Measurements from ENCODE around the gene NDUFA9.
A peak's percentile ranks its signal among the peaks of the same experiment; 100 is the strongest.

The NDUFA9 gene
- 10.9 to 14.7 reads per million in 2 donors for total RNA-seq

DNA sequence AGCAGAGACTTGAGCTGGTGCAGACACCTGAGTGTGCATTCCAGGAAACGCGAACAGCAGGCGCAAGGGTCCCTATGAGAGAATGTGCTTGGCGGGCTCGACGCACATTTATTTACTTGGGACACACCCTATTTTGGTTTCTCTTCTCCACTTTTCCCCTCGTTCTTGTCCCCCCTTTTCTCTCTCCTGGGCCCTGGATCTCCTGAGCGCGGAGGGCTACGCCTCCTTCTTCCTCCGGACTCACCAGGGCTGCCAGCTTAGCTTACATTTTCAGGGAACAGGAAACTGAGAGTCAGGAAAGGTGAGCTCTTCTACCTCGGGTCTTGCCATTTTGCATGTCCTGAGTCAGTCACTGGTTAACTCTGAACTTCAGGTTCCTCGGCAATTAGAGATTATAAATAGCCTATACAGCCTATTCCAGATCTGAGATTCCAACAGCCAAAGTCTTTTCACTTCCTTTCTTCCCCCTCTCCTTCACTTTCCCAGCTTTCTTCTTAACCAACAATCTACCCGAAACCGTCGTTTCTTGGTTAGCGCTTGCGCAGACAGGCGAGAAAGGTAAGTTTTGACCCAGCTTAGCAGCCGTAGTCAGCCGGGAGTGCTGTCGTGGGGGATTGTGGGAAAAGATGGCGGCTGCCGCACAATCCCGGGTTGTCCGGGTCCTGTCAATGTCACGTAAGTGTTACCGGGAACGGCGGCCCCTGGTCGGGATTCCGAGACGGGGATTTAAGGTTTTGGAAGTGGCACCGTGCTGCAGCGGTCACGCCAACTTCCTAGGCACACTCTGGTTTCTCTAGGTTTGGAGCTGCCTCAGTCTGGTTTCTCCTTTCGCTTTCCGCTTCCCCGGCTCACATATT lies at the start of gene NDUFA9, which contains the start of gene AKAP3:
Gene NDUFA9, plus strand, starts transcription at position 614 of the 857 bp plus-strand sequence. Its CDS starts 13 bp downstream, at position 627.
Gene AKAP3, minus strand, starts transcription at position 551 of the 857 bp plus-strand sequence. CDS start 10,855 bp downstream, outside the sequence.
- peak; percentile 61 for DNase-seq

DNA sequence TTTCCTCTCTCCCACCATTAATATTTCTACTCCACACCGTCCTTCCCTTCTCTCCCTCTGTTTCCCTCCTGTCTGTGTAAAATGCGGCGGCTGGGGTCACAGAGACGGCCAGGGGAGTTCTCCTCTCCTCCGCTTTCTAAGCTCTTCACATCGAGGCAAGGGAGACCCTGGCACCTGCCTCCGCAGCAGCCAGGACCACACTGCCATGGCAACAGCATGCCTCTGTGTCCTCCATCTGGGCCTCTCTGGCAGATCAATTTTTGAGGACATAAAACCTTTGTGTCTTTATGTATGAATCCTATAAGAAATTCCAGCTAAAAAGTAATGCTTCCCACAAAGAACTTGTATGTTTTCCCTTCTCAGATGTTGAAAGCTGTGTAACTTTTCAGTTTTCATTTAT lies 45.5 kb upstream of the NDUFA9 start:
- DNase-seq: no peak

DNA sequence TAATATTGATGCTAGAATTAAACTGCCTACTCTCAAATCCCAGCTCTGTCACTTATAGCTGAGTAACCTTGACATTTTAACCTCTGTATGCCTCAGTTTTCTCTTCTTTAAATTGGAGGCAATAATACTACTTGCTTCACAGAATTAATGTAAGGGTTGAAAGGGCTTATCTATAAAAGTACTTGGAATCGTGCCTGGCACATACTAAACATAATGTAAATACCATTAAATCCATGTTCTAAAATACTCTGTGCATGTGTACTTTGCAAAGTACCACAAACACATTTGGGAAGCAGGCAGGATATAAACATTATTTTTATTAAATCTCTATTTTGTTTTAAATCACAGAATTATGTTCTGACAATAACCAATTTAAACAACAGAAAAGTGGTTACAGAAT lies 45.0 kb upstream of the NDUFA9 start:
- no peak for DNase-seq

DNA sequence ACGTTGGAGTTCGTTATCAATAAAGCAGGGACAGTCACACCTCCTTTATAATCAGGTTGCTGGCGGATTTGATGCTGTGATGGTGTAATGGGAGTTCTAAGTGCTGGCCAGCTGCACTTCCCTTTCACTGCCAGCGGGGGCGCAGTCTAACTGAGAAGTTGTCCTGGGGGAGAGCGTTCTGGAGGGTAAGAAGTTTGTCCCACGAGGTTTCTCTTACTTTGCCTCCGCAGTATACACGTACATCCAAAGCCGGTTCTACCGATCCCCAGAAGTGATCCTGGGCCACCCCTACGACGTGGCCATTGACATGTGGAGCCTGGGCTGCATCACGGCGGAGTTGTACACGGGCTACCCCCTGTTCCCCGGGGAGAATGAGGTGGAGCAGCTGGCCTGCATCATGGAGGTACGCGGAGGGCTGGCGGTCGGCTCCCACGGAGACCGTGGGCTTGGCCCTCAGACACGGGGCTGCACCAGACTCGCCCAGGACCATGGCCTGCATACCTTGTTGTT lies 44.2 kb upstream of the NDUFA9 start:
- DNase-seq: peak; percentile 62

- no peak for DNase-seq
Observed at GRCh38 chr12:4607056-4607455, 41.9 kb upstream of the NDUFA9 start.

- no peak for DNase-seq
Observed at GRCh38 chr12:4609071-4609470, 39.8 kb upstream of the NDUFA9 start.

DNA sequence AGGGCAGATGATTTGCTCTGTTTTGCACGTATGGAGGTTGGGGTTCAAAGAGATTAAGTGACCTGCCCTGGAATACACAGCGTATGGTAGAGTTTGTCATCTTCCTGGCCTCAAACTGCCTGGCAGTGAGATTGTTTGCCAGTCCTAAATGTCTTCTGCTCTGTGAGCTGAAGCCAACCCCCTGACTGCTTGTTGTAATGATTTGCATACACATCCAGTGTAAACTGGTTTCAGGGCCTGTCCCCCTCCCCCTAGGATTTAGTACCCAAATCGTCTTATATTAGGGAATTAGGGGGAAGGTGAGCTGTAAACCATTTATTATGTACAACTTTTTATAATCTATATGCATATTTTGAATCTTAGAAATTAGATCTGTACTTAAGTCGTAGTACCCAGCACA lies 38.4 kb upstream of the NDUFA9 start:
- no peak for DNase-seq

- DNase-seq: no peak
Observed at GRCh38 chr12:4615667-4616066, 33.2 kb upstream of the NDUFA9 start.

- no peak for DNase-seq
Observed at GRCh38 chr12:4621511-4621910, 27.4 kb upstream of the NDUFA9 start.

DNA sequence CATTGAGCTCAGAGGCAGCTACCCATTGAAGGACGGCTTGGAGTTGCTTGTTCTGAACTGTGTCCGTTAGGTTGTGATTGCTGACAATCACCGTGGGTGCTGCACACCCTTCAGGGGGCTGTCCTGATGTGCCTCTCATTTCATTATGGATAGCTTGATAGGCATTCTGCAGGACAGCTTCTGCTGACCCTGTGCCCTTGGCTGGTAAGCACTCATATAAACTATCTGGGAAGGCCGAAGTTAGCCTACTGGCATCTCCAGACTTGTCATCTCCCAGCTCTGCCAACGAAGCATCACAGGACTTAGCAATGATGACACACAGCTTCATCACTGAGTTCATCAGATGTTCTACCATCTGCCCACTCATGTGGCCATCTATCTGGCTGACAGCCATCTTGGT lies 22.4 kb upstream of the NDUFA9 start:
- DNase-seq: no peak

- no peak for DNase-seq
Observed at GRCh38 chr12:4628406-4628805, 20.5 kb upstream of the NDUFA9 start.

DNA sequence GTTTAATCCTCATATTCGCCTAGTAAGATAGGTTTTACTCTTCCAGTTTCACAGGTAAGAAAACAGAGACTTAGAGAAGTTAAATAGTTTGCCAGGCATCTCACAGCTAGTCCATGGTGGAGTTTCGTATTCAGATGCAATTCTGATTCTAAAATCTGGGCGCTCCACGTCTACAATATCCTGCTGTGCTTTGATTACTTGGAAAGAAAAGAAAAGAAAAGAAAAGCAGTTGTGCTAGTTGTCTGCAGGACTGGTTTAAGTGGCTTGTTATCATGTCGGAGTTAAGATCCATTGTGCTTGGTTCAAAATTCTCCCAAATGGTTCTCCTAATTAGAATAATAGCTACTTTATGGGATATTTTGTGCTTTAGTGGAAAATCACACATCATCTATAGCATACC lies 18.7 kb upstream of the NDUFA9 start:
- DNase-seq: no peak

DNA sequence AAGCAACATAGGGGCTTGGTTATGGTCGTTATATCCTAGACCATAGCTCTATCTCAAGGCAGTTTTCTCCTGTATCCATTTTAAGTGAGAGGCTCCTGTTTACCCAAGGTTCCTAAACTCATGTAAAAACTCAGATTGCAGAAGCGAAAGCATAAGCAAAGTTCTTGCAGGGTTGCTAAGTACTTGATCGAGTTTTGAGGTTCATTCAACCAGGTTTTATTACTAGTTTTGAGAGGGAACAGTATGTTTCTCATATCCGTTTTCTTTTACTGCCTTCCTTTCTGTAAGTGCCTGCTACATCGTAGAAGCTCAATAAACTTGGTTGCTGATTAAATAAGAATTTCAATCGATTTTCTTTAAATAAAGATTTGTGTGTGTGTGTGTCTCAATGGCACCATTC lies 5.2 kb upstream of the NDUFA9 start:
- no peak for DNase-seq

- DNase-seq: no peak
Observed at GRCh38 chr12:4645023-4645422, 3.9 kb upstream of the NDUFA9 start.

GRCh38 chr12:4648104-4648500 lies 812 bp upstream of the NDUFA9 start:
- DNase-seq: no peak

DNA sequence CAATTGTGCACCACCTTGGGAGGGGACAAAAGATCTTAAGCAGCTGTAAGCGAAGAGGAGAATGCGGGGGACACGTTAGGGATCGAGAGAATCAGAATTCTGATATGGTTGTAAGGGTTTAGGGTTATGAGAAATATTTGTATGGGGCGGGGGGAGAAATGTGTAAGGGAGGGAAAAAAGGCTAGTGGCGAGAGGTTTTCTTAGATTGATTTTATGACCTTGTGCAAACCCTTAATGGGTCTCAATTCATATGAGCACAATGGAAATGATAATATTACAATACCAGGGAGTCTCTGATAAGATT lies 396 bp downstream of the NDUFA9 start:
- no peak for DNase-seq

DNA sequence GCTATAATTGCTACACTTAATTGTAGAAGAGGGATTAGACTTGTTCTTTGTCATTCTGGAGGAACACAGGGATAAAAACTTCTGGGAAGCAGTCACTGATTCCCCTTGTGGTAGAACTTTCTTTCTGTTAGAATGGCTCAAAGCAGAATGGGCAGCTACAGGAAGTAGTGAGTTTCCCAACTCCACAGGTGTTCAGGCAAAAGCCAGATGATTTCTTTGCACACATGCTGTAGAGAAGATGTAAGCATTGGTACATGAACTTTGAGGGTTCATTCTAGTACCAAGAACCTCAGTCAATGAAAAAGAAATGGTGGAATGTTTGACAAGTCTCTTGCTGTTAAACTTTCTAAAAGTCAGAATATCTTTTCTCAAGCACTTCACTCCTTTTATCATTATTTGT lies 4.3 kb downstream of the NDUFA9 start:
- DNase-seq: no peak

- no peak for DNase-seq
Observed at GRCh38 chr12:4653691-4654090, 4.8 kb downstream of the NDUFA9 start.

DNA sequence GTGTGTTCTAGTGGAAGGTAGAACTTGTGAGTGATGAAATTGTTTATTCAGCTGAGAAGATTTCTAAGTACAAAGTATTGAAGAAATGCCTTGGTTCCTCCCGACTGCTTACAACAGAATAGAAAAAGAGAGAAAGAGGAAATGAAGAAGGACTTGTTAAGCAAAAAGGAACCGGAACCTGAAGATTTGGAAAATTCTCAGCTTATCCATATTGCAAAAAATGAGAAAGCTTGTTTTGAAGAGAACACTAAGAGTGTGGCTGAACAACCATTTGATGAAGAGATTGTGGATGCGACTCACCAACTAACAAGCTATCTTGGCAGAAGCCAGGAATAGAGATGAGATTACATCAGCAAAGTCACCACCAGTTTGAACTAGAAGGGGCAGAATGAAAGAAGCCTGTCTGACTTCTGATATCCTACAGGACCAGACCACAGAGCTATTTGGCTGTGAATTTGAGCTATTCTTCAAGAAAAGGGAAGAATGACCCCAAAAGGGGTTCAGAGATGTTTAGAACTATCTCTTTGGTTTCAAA lies 15.1 kb downstream of the NDUFA9 start:
- no peak for DNase-seq

- DNase-seq: no peak
Observed at GRCh38 chr12:4665236-4665635, 16.3 kb downstream of the NDUFA9 start.

DNA sequence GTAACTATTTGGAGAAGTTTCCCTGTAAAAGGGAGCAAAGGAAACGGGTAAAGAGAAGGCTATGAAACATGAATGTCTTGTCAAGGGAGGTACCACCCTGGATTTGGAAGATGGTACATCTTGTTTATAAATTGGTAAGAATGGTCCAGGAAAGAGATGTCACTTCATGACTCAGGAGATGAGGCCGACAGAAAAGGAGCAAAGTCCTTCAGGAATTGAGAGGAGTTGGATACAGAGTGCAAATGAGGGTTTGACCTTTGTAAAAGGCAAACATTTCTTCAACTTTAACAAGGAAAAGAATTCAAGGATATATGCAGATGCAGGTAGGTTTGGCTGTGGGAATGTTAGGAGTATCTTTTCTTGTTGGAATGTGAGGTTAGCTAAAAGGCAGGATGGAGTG lies 30.8 kb downstream of the NDUFA9 start:
- no peak for DNase-seq

- DNase-seq: no peak
Observed at GRCh38 chr12:4681732-4682131, 32.8 kb downstream of the NDUFA9 start.

DNA sequence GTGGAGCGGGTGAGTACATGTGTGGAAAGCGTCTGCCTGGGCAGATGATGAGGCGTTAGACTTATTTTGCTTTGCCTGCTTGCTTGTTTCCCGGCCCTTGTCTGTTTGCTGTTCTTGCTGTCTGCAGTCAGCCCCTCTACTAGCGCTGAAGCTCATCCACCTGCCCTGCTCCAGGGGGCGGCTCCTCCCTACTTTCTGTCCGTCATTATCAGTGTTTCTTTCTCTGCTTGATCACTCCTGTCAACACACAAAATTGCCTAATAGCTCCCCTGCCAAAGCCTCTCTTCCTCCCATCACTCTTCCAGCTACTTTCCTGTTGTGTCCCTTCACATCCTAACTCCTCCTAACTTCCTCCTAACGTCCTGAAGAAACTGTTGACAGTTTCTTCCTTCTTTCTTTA lies 36.4 kb downstream of the NDUFA9 start:
- no peak for DNase-seq

GRCh38 chr12:4690760-4691159 lies 41.8 kb downstream of the NDUFA9 start:
- no peak for DNase-seq

Measured in T-helper 9 cell (primary cell).